ENCODE measurements around the gene SPRED2.
A peak's percentile ranks its signal among the peaks of the same experiment; 100 is the strongest.

Gene SPRED2

GRCh38 chr2:65371074-65371434 is 61.3 kb downstream of the SPRED2 start:
- DNase-seq (ENCODE audit: extremely low spot score, insufficient read length, low read depth) (no peak), FAIRE-seq (no peak)

GRCh38 chr2:65370387-65371073 is 61.9 kb downstream of the SPRED2 start:
- no peak for DNase-seq (ENCODE audit: extremely low spot score, insufficient read length, low read depth)
- peak; percentile 45 for FAIRE-seq

- FAIRE-seq = no peak
- no peak for DNase-seq (ENCODE audit: extremely low spot score, insufficient read length, low read depth)
Observed at GRCh38 chr2:65369980-65370379, 62.4 kb downstream of the SPRED2 start.

GRCh38 chr2:65369574-65369973 is 62.8 kb downstream of the SPRED2 start:
- FAIRE-seq = no peak
- no peak for DNase-seq (ENCODE audit: extremely low spot score, insufficient read length, low read depth)

- DNase-seq (ENCODE audit: extremely low spot score, insufficient read length, low read depth) (no peak), FAIRE-seq (no peak)
Observed at GRCh38 chr2:65368468-65368867, 63.9 kb downstream of the SPRED2 start.

- no peak for FAIRE-seq
Observed at GRCh38 chr2:65367524-65367923, 64.9 kb downstream of the SPRED2 start.

GRCh38 chr2:65366595-65367125 is 65.7 kb downstream of the SPRED2 start:
- FAIRE-seq (peak; percentile 21), DNase-seq (ENCODE audit: extremely low spot score, insufficient read length, low read depth) (no peak)

More at GRCh38 chr2:65367524-65367923, 64.9 kb downstream of the SPRED2 start:
- DNase-seq (ENCODE audit: extremely low spot score, insufficient read length, low read depth) = no peak

GRCh38 chr2:65364986-65365733 is 67.2 kb downstream of the SPRED2 start:
- no peak for DNase-seq (ENCODE audit: extremely low spot score, insufficient read length, low read depth)
- FAIRE-seq = no peak

GRCh38 chr2:65363879-65364666 is 68.3 kb downstream of the SPRED2 start:
- DNase-seq (ENCODE audit: extremely low spot score, insufficient read length, low read depth) = no peak
- no peak for FAIRE-seq

GRCh38 chr2:65361623-65362022 is 70.8 kb downstream of the SPRED2 start:
- DNase-seq (ENCODE audit: extremely low spot score, insufficient read length, low read depth) = no peak
- FAIRE-seq = no peak

GRCh38 chr2:65360441-65360840 is 72.0 kb downstream of the SPRED2 start:
- DNase-seq (ENCODE audit: extremely low spot score, insufficient read length, low read depth) (no peak), FAIRE-seq (no peak)

- no peak for FAIRE-seq
Observed at GRCh38 chr2:65358678-65359400, 73.6 kb downstream of the SPRED2 start.

GRCh38 chr2:65357959-65358294 is 74.5 kb downstream of the SPRED2 start:
- DNase-seq (ENCODE audit: extremely low spot score, insufficient read length, low read depth) (peak; percentile 29), FAIRE-seq (peak; percentile 79)

More at GRCh38 chr2:65358678-65359400, 73.6 kb downstream of the SPRED2 start:
- DNase-seq (ENCODE audit: extremely low spot score, insufficient read length, low read depth) = no peak

GRCh38 chr2:65357095-65357958 is 75.1 kb downstream of the SPRED2 start:
- FAIRE-seq = no peak
- DNase-seq (ENCODE audit: extremely low spot score, insufficient read length, low read depth) = no peak

GRCh38 chr2:65355186-65355831 is 77.1 kb downstream of the SPRED2 start:
- no peak for FAIRE-seq
- no peak for DNase-seq (ENCODE audit: extremely low spot score, insufficient read length, low read depth)

GRCh38 chr2:65354773-65355172 is 77.6 kb downstream of the SPRED2 start:
- DNase-seq (ENCODE audit: extremely low spot score, insufficient read length, low read depth) (no peak), FAIRE-seq (no peak)

GRCh38 chr2:65353927-65354326 is 78.5 kb downstream of the SPRED2 start:
- FAIRE-seq = no peak
- DNase-seq (ENCODE audit: extremely low spot score, insufficient read length, low read depth) = no peak

- no peak for DNase-seq (ENCODE audit: extremely low spot score, insufficient read length, low read depth)
- no peak for FAIRE-seq
Observed at GRCh38 chr2:65353046-65353445, 79.4 kb downstream of the SPRED2 start.

Measured in GM18507 (cell line).